GM12873 (cell line): ENCODE data around the gene UBAC1.

Source experiments
- CTCF ChIP-seq: IDR thresholded peaks from 2 replicates; pipeline ENCODE4 v1.5.1; 2012; ENCODE audit warnings: low read depth, mild to moderate bottlenecking, moderate library complexity, low read length, control low read depth; ENCODE audit not compliant: insufficient read depth; ENCODE audit errors: missing control alignments

Gene UBAC1

DNA sequence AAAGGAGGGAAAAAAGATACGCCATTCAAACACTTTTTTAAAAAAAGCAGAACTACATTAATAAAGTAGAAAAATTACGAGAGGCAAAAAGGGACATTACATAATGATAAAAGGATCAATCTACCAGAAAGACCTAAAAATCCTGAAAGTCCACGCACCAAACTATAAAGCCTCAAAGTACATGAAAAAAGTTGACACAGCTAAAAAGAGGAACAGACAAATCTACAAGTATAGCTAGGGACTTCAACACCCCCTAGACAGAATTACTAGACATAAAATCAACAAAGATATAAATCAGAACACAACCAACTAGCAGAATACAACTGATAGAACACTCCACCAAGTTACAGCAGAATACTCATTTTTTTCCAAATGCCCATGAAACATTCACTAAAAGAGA is 65.0 kb downstream of the UBAC1 start:
- no peak for TF ChIP-seq CTCF

GRCh38 chr9:135895202-135895848 is 65.8 kb downstream of the UBAC1 start:
- no peak for TF ChIP-seq CTCF

- no peak for TF ChIP-seq CTCF
Measured at GRCh38 chr9:135893104-135893503, 68.1 kb downstream of the UBAC1 start.

GRCh38 chr9:135891027-135891631 is 70.0 kb downstream of the UBAC1 start:
- TF ChIP-seq CTCF = no peak

GRCh38 chr9:135890190-135891026 is 70.8 kb downstream of the UBAC1 start:
- no peak for TF ChIP-seq CTCF

- TF ChIP-seq CTCF = no peak
Measured at GRCh38 chr9:135889564-135890189, 71.5 kb downstream of the UBAC1 start.
